NCI-H82 (cell line): ENCODE measurements around the gene PPY.
"Not testable (repeated sequence)": the region's sequence is repeated elsewhere in the genome, so short reads cannot be mapped to it uniquely, and the experiment has no call there.

Source experiments
- DNase-seq: peaks from one replicate; lab custom pipeline; 2025; lab: John Stamatoyannopoulos, UW

Gene PPY

GRCh38 chr17:43942051-43942685 is at the start of gene PPY:
Gene PPY, minus strand, starts transcription at chr17:43942476. Its CDS starts 822 bp downstream, at chr17:43941654.
- no peak for DNase-seq

GRCh38 chr17:43988301-43988700 is 46.0 kb upstream of the PPY start:
- DNase-seq = no peak

GRCh38 chr17:43987131-43988021 is 45.1 kb upstream of the PPY start:
- DNase-seq = no peak

- no peak for DNase-seq
Observed at GRCh38 chr17:43986225-43986981, 44.1 kb upstream of the PPY start.

- no peak for DNase-seq
Observed at GRCh38 chr17:43984521-43984920, 42.2 kb upstream of the PPY start.

- DNase-seq = peak; percentile 32
Observed at GRCh38 chr17:43983515-43984411, 41.5 kb upstream of the PPY start.

- DNase-seq = no peak
Observed at GRCh38 chr17:43983196-43983514, 40.9 kb upstream of the PPY start.

GRCh38 chr17:43982171-43982570 is 39.9 kb upstream of the PPY start:
- no peak for DNase-seq

- DNase-seq = no peak
Observed at GRCh38 chr17:43979671-43980070, 37.4 kb upstream of the PPY start.

GRCh38 chr17:43979011-43979410 is 36.7 kb upstream of the PPY start:
- no peak for DNase-seq

- DNase-seq = no peak
Observed at GRCh38 chr17:43978078-43978477, 35.8 kb upstream of the PPY start.

- no peak for DNase-seq
Observed at GRCh38 chr17:43976963-43977837, 34.9 kb upstream of the PPY start.

- DNase-seq = no peak
Observed at GRCh38 chr17:43975898-43976297, 33.6 kb upstream of the PPY start.

GRCh38 chr17:43974382-43975266 is 32.3 kb upstream of the PPY start:
- peak; percentile 89 for DNase-seq

- not testable (repeated sequence) for DNase-seq
Observed at GRCh38 chr17:43972444-43973212, 30.4 kb upstream of the PPY start.

GRCh38 chr17:43971436-43971835 is 29.2 kb upstream of the PPY start:
- DNase-seq = not testable (repeated sequence)

GRCh38 chr17:43970366-43970765 is 28.1 kb upstream of the PPY start:
- DNase-seq = no peak

- DNase-seq = no peak
Observed at GRCh38 chr17:43967251-43967875, 25.1 kb upstream of the PPY start.
